ENCODE measurements around the gene TACC2.
A peak's percentile ranks its signal among the peaks of the same experiment; 100 is the strongest.

TACC2 gene

DNA sequence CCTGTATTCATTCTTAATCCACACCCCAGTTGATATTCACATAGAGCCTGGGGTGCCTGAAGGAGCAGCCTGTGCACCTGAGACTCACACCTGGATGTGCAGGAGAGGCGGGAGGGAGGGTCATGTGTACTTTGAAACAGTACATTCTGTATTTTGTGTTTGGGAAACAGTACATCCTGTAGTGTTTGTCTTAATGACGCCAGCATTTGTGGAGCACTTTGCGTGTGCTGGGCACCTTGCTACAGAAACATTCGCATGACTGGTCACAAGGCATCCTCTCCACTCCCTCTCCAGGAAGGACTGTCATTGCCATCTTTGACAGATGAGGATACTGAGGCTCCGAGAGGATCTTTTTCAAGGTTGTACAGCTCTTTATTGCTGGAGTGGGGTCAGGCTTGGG is 132.1 kb downstream of the TACC2 start:
- DNase-seq (ENCODE audit: low read depth) = no peak

DNA sequence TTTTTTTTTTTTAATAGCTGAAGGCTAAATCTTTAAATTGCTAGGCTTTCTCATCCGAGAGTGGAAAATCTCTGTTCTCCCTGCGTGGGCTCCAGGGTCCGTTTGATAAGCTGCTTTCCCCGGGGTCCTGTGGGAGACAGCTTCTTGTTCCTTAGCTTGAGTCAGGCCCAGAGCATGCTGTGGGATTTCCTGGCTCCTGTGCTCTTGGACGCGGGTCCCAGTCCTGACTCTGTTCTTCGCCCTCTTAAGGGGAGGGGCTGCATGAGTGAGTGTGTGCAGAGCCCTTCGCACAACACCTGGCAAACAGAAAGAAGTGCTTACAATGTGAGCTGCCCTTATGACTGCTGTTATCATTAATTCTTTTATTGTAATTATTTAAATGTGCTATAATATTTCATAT is 133.5 kb downstream of the TACC2 start:
- no peak for DNase-seq (ENCODE audit: low read depth)

DNA sequence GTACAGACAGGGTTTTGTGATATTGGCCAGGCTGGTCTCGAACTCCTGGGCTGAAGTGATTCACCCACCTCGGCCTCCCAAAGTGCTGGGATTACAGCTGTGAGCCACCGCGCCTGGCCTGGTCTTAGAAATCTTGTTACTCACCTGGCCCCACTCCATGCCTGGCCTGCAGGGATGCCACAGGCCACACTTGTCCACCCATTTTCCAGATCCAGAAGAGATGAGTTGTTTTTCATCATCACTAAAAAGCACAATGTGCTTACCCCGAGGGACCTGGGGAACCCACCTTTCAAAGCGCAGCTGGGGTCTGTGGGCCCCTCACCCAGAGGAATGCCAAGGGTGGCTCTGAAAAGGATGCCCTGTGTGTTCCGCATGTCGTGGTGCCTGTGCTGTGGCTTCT is 134.2 kb downstream of the TACC2 start:
- no peak for DNase-seq (ENCODE audit: low read depth)

DNA sequence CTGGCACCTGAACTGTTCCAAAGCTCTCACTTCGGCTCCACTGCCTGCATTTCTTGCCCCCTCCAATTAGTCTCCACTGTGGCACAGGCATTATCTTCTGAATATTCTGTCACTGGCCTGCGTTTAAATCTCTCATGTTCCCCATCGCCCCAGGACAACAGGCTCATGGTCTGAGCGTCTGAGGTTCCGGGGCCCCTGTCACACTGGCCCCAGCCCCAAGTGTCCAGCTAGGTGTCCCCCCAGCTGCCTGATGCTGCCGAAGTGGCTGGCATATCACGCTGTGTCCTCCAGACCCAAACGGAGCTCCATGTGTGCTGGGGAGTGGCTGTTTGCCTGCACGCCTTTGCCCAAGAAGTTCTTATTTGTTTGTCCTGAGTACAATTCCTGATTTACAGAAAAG is 135.4 kb downstream of the TACC2 start:
- DNase-seq (ENCODE audit: low read depth) = no peak

DNA sequence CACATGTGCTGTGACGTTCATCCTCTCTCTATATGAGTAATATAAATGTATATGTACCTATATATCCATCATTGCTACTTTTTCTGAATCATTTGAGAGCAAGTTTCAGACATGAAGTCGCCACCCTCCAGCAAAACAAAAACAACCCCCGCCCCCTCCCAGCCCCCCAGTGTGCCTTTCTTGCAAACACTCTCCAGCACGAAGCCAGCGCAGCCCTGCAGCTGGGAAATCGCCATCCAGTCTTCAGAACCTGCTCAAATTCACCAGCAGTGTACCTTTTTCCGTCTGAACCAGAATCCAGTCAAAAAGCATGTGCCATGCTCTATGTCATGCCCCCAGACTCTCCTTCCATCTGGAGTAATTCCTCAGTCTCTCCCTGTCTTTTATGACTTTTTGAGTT is 135.8 kb downstream of the TACC2 start:
- DNase-seq (ENCODE audit: low read depth) = no peak

DNA sequence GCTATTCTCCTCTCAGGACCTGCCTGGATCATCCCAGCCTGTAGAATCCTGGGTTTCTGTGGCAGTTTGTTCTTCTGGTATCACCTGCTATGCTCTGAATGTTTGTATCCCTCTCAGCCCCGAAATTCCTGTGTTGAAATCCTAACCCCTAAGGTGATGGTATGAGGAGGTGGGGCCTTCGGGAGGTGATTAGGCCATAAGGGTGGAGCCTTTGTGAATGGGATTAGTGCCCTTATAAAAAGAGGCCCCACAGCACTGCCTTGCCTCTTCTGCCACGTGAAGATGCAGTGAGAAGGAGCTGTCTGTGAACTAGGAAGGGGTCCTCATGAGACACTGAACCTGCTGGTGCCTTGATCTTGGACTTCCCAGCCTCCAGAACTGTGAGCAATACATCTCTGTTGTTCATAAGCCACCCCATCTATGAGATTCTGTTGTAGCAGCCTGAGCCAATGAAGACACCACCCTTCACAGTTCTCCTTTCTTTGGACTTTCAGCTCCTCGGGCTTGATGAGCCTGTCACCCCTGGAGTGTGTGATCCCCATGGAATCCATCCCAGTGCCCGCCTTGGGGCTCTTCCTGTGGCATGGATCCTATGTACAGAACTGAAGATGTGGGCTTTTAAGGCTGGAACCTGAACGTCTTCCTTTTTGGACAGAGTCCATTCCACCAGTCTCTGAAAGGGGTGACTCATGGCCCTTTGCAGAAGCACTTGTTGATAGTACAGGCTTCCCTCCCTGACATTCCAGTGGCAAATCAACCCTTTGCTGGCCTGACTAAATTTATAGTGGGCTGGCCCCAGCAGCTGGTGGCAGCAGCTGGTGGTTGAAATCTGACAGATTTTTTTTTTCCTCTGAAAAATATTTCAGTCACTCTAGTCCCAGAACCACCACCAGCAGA is 138.0 kb downstream of the TACC2 start:
- peak; percentile 89 for DNase-seq (ENCODE audit: low read depth)

DNA sequence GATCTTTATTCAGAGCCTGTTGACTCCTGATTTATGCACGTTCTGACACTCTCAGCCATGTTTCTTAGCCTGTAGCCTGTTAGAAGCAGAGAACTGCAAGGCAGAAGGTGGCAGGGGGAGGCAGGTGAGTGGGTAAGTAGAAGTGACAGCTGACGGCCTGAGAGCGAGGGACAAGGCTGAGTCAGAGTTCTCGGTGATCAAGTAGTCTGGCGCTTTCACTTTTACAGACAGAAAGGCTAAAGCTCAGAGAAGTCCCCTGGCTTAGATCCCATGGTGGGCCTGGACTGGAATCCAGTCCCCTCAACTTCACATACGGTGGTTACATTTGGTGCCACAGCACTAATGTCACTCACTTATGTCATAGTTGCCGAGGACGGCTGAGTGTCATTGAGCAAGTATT is 139.0 kb downstream of the TACC2 start:
- DNase-seq (ENCODE audit: low read depth) = peak; percentile 32

DNA sequence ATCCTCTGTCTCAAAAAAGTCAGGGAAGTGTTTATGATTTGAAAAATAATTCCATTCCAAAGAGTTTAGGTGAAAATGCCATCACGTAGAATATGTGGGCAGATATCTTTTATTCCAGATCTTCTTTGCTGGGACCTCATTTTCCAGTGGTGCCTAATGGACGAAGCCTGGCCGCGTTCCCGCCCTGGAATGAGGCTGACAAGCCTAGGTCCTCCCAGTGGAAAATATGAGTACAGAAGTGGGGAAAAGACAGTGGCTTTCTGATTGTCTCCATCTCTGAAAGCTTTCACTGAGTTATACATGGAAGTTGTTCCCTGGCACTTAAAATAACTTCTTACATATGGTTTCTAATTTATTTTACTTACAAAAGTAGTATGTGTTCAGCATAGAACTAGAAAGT is 139.4 kb downstream of the TACC2 start:
- peak; percentile 29 for DNase-seq (ENCODE audit: low read depth)

DNA sequence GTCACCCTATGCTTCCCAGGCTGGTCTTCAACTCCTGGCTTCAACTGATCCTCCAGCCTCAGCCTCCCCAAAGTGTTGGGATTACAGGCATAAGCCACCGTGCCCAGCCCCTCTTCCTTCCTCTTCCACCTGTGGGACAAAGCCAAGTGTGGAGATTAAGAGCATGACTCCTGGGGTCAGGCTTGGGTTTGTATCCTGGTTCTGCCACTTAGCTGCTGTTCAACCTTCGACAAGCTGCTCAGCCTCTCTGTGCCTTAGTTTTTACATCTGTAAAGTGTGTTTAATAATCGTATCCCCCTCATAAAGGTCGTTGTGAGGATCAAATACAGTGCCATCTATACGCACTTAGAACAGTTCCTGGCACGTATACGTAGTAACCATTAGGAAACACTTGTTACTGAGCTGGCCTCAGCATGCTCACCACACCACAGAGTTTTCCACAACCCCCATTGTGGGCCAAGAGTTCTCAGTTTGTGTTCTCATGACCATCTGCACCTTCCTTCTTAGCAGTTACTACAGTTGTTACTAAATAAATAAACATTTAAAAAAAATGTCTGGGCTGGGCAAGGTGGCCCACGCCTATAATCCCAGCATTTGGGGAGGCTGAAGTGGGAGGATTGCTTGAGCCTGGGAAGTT is 141.6 kb downstream of the TACC2 start:
- DNase-seq (ENCODE audit: low read depth) = no peak

DNA sequence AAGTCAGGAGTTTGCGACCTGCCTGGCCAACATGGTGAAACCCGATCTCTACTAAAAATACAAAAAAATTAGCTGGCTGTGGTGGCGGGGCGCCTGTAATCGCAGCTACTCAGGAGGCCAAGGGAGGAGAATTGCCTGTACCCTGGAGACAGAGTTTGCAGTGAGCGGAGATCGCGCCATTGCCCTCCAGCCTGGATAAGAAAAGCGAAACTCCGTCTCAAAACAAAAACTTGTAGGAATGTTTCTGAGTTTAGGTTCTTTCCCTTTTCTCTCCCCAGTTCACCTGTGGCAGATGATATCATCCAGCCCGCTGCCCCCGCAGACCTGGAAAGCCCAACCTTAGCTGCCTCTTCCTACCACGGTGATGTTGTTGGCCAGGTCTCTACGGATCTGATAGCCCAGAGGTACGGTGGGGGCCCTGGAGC is 143.4 kb downstream of the TACC2 start:
- no peak for DNase-seq (ENCODE audit: low read depth)

DNA sequence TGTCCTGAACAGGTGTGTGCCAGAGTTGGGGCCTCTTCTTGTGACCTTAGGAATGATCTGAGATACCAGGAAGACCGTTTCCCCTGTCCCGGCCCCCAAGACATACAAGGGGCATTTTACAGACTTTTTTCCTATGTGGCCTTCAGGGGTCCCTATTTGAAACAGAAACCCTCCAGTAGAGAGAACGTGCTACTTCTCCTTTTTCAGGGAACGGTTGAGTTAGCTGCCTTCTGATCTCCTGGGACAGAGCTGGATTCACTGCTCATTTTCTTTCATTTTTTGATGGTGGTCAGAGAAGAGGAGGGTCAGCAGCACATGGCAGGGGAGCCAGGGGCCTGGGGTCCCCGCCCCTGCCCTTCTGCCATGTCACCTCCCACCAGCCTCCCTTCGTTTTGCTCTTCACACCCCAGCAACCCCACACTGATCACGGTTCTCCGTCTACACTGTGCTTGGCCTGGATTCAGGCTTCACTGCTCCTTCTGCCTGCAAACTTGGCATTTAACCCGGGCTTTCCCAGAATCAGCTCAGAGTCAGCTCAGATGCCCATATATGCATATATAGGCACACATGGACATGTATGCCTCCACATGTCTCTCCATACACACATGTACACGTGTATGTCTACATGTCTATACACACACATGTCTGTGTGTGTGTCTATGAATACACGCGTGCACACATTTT is 144.1 kb downstream of the TACC2 start:
- no peak for DNase-seq (ENCODE audit: low read depth)

DNA sequence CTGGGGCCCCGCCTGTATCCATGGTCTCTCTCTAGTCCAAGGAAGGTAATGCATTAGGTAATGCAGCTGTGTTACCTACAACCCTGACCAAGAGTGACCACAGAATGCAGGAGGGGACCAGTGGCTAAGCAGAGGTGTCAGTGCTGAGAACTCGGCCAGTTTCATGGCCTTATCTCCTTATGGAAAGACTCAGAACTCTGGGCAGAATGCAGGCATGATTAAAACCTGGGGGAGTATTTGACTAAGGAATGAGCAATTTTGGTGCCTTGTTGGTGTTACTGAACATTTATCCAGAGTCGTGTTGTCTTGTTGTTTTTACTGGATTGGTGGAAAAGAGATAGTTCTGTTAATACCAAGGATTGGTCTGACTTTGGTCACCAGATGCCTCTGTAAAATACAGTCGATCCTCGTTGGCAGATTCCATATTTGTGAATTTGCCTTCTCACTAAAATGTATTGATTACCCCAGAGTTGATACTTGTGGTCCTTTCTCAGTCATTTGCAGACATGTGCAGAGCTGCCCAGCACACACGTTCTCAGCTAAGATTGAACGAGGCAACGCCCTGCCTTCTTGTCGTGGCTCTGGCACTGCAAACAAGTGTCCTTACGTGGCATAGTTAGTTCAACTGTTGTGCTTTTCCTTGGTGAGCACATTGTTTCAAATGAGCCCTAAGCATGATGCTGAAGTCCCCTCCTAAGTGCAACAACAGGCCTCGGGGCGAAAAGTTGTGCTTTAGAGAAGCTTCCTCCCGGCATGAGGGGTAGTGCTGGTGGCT is 146.5 kb downstream of the TACC2 start:
- DNase-seq (ENCODE audit: low read depth) = peak; percentile 69

DNA sequence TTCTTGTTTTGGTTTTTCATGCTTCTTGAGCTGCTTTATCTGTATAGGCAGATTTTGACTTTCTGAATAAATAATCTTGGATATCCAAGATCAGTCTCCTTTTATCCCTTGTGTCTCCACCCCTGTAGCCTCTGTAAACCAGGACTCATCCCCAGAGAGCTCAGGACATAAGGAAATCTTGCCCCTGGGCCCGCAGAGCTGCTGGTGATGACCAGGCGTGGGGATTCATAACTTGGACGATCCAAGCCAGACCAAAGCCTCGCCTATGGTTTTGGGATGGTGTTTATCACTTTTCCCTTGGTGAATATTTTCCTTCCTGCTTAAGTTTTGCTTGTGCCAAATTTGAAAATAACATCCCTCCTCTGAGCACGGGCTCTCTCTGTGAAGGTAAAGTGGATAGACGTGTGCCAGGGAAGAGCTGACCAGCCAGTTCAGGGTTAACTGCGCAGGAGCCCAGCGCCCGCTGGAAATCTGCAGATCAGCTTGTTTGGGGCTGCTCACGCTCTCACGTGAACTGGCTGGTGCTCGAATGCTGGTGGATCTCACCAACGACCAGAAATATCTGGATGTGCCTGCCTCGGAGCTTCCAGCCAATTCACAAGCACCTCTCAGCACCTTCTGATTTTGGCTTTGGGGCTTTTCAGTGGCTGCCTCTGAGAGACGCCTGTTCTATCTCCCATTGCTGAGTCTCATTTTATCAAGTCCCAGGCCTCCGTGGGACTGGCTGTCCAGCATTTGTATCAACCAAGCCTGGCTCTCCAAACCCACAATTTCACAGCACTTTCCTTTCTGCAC is 150.1 kb downstream of the TACC2 start:
- no peak for DNase-seq (ENCODE audit: low read depth)

DNA sequence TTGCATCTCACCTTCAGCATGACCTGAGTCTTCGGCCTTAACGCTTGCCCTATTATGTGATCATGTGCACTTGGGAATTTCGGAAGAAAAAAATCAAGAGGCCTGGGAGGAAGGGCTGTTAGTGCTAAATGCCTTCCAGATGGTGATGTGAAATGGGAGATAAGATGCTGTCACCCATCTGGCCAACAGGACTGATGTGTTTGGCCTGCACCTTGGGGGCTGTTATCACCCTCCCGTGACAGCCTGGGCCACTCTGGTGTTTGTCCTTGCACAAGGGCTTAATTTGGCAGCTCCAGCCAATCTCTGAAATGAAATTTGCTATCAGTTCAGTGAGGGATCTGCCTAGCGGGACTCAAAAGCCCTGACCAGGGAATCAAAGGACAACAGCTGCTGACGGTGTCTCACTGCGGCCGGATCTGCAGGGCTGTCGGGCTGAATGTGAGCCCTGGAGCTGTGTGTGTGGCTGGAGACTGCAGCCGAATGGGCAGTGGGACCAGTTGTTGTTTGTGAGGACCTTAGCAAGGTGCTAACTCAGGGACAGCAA is 150.7 kb downstream of the TACC2 start:
- no peak for DNase-seq (ENCODE audit: low read depth)

DNA sequence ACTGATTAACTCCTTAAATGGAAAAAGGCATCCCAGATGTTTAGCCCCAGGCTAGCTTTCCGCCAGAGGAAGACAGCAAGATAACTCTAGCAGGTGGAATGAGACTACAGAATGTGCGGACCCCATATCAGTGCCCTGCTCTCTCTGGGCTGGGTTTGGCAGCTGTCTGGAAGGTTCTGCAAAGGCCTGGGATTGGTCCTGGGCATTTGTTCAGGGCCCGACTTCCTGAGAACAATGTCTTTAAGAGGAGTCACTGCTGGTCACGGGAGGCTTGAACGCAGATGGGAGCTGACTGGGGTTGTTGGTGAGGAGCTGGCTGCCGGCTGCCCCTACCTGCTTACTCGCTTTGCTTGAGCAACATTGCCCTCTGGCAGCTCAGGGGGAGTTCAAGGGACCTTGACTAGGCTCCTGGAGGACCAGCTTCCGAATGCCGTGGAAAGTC is 151.5 kb downstream of the TACC2 start:
- DNase-seq (ENCODE audit: low read depth) = peak; percentile 40

DNA sequence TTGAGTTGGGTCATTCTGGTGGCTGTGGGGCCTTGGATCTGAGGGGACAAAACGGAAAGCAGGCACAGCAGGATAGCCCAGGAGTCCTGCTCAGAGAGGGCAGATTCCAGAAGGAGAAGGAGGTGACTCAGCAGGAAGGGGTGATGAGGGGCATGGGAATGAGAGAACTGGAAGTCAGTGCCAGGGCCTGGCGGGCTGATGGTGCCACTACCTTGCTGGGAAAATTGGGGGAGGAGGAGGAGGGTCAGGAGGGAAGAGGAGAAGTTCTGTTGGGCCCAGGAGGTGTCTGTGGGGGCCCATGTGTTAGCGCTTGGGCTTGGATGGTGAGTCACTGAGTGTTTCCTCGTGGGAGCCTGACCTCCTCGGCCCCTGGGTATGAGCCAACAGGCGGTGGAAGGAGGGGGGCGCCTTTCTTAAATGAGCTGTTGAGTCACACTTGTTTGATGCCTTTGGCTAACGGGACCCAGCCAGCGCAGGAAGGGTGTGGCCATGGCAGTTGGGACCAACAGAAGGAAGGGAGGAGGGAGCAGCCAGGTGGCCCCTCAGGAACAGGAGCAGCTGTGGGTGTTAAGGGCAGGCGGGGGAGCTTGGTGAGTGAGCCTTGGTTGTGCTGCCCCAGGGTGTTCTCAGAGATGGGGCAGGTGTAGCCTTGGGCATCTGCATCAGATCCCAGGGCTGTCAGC is 152.1 kb downstream of the TACC2 start:
- DNase-seq (ENCODE audit: low read depth) = peak; percentile 89

DNA sequence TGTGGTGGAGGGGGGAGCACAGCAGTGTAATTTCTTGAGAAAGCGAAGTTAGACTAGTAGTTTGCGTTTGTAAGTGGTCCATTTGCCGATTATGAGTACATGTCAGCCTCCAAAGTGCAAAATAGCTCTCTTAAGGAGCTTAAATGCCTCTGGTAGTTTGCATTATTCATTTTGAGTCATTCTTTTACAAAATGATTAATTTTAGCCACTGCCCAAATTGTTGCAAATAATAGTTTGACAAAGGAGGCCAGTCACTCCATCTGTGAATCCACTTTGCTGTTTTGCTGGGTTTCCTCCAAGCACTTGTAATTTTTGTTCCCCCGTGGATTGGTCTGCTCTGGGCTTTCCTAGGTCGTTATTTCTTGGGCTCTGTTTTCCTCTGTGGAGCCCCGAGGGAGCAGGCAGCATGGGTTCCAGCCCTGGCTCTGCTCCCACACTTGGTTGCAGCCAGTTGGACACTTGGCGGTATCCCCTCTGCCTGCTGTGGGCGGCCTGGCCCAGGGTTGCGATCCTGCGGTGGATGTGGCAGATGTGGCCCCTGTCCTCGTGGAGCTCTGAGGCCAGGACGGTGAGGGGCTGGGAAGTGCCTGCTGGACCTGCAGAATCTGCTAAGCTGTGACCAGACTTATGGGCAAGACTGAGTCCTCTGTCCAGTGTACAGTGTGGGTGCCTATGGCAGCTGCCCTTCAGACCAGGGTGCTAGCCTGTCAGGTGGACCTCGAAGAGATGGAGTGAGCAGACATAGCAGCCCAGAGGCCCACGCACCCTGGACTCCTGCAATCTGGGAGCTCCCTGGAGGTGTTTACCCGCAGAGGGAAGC is 153.1 kb downstream of the TACC2 start:
- no peak for DNase-seq (ENCODE audit: low read depth)

DNA sequence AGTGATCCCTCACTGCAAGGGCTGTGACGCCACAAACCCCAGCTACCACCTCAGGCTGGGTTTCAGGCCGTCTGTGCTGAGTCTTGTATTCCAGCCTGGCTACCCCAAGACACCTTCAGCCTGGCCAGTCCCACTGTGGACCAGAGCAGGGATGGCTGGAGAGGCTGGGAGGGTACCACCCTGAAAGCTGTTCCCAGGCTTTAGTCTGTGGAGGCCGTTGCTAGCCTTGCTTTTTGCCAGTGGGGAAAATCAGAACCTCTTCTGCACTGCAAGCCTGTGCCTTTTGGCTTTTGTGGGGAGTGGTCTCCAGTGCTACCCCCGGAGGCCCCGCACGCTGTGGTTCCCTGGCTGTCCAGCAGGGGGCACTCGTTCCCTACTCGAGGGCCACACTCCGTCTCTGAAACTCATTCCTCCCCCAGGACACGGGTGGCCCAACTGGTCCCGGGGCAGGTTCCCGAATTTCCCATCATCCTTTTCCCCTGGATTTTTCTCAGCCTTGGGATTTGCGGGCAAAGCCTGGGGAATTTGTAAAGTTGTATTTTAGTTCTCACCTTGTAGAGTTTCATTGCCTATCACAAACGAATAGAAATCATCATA is 153.8 kb downstream of the TACC2 start:
- no peak for DNase-seq (ENCODE audit: low read depth)

DNA sequence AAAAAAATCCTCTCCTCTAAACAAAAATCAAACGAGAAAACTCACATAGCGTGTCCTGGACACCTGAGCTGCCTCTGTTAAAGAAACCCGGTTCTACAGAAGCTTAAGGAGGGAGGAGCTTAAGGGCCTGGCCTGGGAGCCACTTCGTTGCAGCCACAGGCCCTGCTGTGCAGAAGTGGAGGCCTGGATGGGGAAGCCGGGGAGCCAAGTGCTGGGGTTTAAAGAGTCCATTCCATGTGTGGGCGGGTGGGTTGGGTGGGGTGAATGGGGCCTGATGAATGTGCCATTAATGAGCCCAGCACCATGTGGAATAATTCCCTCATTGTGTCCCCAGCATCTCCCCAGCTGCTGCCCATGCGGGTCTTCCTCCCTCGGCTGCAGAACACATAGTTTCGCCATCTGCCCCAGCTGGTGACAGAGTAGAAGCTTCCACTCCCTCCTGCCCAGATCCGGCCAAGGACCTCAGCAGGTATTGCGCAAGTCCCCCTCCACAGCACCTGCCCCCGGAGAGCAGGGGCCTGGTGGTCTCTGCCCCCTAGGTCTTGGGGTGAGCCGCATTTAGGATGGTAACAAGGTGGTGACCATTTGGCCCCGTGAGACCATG is 154.4 kb downstream of the TACC2 start:
- DNase-seq (ENCODE audit: low read depth) = no peak

Measured in amniotic epithelial cell (primary cell).